Measurements from ENCODE around the gene TNIP2.

DNA sequence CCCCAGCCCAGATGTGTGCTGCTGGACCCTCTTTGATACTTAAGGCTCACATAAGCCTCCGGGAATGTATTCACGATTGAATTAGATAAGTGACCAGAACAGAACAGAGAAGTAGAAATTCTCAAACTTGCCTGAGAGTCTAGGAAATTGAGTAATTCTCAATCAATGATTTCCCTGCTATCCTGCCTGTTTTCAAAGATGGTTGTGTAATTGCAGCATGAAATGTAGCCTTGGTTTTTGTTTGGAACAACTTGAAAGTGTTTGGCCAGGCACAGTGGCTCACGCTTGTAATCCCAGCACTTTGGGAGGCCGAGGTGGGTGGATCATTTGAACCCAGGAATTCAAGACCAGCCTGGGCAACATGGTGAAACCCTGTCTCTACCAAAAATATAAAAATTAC, 41.2 kb downstream of the TNIP2 start:
- no peak for TF ChIP-seq EZH2 (IDR thresholded peaks at IDR 0.05; ENCODE audit: borderline replicate concordance, insufficient read depth, low read depth, low read length, poor library complexity, severe bottlenecking)
- TF ChIP-seq, protein P1, sequence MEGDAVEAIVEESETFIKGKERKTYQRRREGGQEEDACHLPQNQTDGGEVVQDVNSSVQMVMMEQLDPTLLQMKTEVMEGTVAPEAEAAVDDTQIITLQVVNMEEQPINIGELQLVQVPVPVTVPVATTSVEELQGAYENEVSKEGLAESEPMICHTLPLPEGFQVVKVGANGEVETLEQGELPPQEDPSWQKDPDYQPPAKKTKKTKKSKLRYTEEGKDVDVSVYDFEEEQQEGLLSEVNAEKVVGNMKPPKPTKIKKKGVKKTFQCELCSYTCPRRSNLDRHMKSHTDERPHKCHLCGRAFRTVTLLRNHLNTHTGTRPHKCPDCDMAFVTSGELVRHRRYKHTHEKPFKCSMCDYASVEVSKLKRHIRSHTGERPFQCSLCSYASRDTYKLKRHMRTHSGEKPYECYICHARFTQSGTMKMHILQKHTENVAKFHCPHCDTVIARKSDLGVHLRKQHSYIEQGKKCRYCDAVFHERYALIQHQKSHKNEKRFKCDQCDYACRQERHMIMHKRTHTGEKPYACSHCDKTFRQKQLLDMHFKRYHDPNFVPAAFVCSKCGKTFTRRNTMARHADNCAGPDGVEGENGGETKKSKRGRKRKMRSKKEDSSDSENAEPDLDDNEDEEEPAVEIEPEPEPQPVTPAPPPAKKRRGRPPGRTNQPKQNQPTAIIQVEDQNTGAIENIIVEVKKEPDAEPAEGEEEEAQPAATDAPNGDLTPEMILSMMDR (IDR thresholded peaks at IDR 0.05): no peak
